Measurements from ENCODE around the gene ATXN7L1.

DNA sequence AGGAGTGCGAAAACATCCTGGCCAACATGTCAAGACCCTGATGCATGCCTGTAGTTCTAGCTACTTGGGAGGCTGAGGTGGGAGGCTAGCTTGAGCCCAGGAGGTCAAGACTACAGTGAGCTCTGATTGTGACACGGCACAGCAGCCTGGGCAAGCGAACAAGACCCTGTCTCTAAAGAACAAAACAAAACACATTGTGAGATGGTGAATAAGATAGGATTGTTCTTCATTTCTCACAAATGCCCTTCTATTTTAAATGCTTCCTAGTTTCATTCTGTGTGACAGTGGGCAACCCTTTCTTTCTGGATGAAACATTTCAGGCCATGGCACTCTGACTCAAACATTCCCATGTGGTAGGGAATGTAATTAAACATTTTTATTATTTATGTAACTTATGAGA lies 308.6 kb downstream of the ATXN7L1 start:
- TF ChIP-seq, protein P1, sequence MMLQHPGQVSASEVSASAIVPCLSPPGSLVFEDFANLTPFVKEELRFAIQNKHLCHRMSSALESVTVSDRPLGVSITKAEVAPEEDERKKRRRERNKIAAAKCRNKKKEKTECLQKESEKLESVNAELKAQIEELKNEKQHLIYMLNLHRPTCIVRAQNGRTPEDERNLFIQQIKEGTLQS (IDR thresholded peaks at IDR 0.05; ENCODE audit: insufficient read depth, low read depth, low read length): no peak
- TF ChIP-seq, protein P2, sequence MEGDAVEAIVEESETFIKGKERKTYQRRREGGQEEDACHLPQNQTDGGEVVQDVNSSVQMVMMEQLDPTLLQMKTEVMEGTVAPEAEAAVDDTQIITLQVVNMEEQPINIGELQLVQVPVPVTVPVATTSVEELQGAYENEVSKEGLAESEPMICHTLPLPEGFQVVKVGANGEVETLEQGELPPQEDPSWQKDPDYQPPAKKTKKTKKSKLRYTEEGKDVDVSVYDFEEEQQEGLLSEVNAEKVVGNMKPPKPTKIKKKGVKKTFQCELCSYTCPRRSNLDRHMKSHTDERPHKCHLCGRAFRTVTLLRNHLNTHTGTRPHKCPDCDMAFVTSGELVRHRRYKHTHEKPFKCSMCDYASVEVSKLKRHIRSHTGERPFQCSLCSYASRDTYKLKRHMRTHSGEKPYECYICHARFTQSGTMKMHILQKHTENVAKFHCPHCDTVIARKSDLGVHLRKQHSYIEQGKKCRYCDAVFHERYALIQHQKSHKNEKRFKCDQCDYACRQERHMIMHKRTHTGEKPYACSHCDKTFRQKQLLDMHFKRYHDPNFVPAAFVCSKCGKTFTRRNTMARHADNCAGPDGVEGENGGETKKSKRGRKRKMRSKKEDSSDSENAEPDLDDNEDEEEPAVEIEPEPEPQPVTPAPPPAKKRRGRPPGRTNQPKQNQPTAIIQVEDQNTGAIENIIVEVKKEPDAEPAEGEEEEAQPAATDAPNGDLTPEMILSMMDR (IDR thresholded peaks at IDR 0.05; ENCODE audit: control extremely low read depth in 1 of 3, insufficient read depth in 1 of 3, low read depth in 1 of 3, low read length in 3 of 3): no peak
- no peak for TF ChIP-seq POLR2AphosphoS5 (IDR thresholded peaks at IDR 0.05; ENCODE audit: low read depth, low read length)
- TF ChIP-seq CHD1 (IDR thresholded peaks at IDR 0.05; ENCODE audit: low read depth, low read length): no peak
- TF ChIP-seq, protein P3, sequence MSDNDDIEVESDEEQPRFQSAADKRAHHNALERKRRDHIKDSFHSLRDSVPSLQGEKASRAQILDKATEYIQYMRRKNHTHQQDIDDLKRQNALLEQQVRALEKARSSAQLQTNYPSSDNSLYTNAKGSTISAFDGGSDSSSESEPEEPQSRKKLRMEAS (IDR thresholded peaks at IDR 0.05): no peak
- no peak for TF ChIP-seq KDM1A (IDR thresholded peaks at IDR 0.05; ENCODE audit: borderline replicate concordance, low read length)
- no peak for TF ChIP-seq TEAD4 (IDR thresholded peaks at IDR 0.05; ENCODE audit: low read depth, low read length)
- no peak for TF ChIP-seq POLR2A (IDR thresholded peaks at IDR 0.05; ENCODE audit: control extremely low read depth in 1 of 2, low read depth in 2 of 2, low read length in 2 of 2)
- TF ChIP-seq SIN3A (conservative IDR thresholded peaks at IDR 0.05 in 1 of 2, IDR thresholded peaks at IDR 0.05 in 1 of 2; ENCODE audit: low read depth in 1 of 2, low read length in 2 of 2): no peak
- no peak for TF ChIP-seq EP300 (IDR thresholded peaks at IDR 0.05; ENCODE audit: borderline replicate concordance in 1 of 2, low read depth in 2 of 2, low read length in 2 of 2)
- TF ChIP-seq YY1 (IDR thresholded peaks at IDR 0.05; ENCODE audit: low read depth, low read length): no peak
- TF ChIP-seq RNF2 (IDR thresholded peaks at IDR 0.05; ENCODE audit: borderline replicate concordance, low read depth, low read length, missing control alignments, poor library complexity, severe bottlenecking): no peak

Data from H1 (cell line).